HG03432 (cell line): ENCODE data around the gene RBP5.

Experiments used
- ATAC-seq: cut with Tn5 transposase; IDR thresholded peaks from one replicate; pipeline ENCODE4 v1.9.1; 2021; ENCODE audit warnings: mild to moderate bottlenecking, moderate library complexity; ENCODE audit not compliant: unreplicated experiment

RBP5 gene

GRCh38 chr12:7102582-7102981 is 26.1 kb downstream of the RBP5 start:
- ATAC-seq = no peak

DNA sequence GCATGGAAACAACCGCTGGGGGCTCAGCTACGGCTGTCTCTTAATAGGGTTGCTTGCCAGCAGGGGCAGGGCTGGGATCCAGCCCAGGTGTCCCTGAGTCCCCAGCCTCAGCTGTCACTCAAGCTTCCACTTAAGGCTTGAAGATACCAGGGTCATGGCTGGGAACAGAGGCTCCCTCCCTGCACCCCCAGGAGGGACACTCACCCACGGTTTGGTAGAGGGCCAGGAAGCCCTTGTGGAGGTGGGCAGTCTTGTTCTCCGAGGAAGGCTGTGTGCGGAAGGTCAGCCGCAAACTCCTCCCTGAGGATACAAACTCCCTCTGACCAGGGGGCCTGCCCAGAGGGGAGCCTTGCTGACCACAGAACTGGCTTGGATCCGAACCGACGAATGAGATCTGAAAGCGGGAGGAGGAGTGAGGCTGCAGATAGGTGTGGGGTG is 27.0 kb downstream of the RBP5 start:
- ATAC-seq = no peak

GRCh38 chr12:7101047-7101693 is 27.5 kb downstream of the RBP5 start:
- ATAC-seq = no peak

DNA sequence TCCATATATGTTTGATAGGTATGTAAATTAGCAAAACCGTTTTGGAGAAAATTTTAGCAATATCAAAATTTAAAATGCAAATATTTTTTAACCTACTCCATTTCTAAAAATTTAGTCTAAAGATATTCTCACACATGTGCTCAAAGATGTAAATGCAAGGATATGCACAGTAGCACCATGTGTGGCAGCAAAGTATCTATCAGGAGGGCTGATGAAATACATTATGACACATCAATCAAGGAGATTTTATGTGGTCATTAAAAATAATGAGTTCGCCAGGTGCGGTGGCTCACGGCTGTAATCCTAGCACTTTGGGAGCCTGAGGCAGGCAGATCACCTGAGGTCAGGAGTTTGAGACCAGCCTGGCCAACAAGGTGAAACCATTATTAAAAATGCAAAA is 28.4 kb downstream of the RBP5 start:
- no peak for ATAC-seq

GRCh38 chr12:7099290-7099996 is 29.2 kb downstream of the RBP5 start:
- no peak for ATAC-seq

GRCh38 chr12:7096979-7097378 is 31.7 kb downstream of the RBP5 start:
- no peak for ATAC-seq

DNA sequence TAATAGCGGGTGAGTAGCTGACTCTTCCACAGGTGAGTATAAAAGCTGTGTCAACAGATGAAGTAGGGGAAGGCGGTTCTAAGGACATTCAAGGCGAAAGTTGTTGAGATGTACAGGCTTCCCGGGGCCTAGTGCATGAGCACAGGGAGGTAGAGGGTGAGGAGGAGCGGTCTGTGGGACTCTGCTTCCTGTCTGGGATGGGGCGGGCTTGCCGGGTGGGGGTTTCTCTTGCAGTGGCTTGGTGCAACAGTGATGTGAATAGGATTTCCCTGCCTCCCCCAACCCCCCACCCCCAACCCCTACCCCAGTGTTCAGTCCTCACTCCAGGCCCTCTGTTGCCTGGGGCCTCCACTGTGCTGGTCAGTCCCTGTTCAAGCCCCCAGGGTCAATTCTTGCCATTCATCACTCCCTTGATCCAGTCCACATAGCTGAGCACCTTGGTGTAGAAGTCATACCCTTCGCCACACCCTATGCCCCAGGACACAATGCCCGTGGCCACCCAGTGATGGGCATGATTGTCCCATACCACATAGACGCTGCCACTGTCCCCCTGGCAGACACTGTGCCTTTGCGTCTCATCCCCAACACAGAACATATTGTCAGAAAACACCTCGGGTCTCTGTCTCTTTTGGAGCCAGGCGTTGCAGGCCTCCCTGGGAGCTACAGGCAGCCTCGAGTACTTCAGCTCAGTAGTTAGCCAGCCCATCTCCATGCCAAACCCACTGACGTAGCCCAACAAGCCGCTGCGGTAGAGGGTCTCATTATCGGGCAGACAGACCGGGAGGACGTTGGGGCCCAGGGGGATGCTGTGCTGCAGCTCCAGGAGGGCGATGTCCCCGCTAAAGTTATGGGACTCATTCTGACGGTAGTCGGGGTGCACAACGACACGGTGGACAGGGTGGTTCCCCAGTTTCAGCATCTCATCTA is 32.4 kb downstream of the RBP5 start:
- no peak for ATAC-seq

- ATAC-seq = no peak
Measured at GRCh38 chr12:7093892-7094291, 34.8 kb downstream of the RBP5 start.

DNA sequence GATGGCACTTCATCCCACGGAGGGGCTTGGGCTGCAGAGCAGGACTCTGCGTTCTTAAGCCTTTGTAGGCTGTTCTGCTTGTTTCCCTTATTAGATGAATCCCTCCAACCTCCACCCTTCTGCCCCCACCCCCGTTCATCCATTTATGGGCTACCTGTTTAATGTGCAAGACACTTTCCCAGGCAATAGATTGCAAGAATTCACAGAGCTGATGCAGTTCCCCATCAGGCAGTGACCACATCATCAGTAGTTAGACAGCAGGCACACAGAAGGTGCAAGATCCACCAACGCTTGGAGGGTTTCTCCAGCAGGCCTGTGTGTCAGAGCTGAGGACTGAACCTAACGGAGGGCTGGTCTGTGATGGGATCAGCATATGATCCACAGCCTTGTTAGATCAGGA is 35.2 kb downstream of the RBP5 start:
- ATAC-seq = no peak

- ATAC-seq = no peak
Measured at GRCh38 chr12:7092986-7093460, 35.7 kb downstream of the RBP5 start.

GRCh38 chr12:7092229-7092985 is 36.3 kb downstream of the RBP5 start, which contains the start of gene C1R:
C1R (minus strand) TSS chr12:7092445; CDS start chr12:7092388, 57 bp downstream.
- no peak for ATAC-seq

DNA sequence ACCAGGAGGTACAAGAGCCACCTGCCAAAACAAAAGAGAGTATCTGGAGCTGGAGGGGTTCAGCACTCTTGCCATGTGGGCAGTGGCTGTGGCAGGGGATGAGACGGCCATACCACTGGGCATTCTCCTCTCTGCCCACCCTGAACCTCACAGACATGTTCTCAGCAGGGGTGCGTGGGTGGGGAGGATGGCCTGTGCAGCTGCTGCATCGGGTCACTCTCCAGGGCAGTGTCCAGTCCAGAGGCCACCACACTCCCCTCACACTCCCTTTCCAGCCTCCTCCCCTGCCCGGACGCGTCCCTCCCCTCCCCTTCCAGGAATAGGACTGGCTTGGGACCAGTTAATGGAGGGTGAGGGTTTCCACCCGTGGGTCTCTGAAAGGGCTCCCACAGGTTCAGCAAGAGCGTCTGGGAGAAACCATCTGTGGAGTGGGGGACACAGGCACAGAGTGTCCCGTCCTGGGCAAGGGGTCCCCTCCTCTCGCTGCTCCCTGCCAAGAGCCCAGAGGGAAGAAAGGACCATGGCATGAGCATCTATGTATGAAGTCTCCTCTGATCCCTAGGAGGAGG is 36.9 kb downstream of the RBP5 start:
- no peak for ATAC-seq

DNA sequence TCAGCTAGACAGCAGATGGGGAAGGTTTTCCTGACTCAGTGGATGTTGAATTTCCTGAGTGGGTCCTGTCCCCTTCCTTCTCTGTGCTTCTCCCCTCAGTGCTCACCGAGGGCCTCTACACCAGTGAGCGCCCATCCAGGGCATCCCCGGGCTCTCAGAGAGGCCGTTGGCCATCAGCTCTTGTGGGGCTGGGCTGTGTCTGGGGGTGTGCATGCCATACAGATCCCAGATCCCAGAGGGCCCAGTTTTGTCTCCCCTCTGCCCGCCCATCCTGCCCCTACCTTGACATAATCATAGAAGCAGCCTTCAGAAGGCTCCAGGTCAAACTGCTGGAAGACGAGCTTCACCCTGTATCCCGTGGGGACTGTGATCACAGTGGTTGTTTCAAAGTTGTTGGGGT is 37.5 kb downstream of the RBP5 start:
- no peak for ATAC-seq

- no peak for ATAC-seq
Measured at GRCh38 chr12:7090222-7090998, 38.3 kb downstream of the RBP5 start.

GRCh38 chr12:7089196-7089871 is 39.4 kb downstream of the RBP5 start:
- no peak for ATAC-seq

GRCh38 chr12:7083125-7083524 is 45.6 kb downstream of the RBP5 start:
- ATAC-seq = no peak

- ATAC-seq = no peak
Measured at GRCh38 chr12:7081037-7081436, 47.7 kb downstream of the RBP5 start.

GRCh38 chr12:7079826-7080125 is 48.9 kb downstream of the RBP5 start:
- no peak for ATAC-seq

GRCh38 chr12:7078163-7078562 is 50.5 kb downstream of the RBP5 start:
- no peak for ATAC-seq
